Stimulated activated effector memory CD8-positive, alpha-beta T cell treated with anti-CD3 and anti-CD28 coated beads, Interleukin-12 subunit alpha, Interleukin-12 subunit beta, amount 100 ng/mL, for 72 hours (primary cell): ENCODE measurements around the gene CEP250.
A peak's percentile ranks its signal among the peaks of the same experiment; 100 is the strongest.
"Not testable (repeated sequence)": the region's sequence is repeated elsewhere in the genome, so short reads cannot be mapped to it uniquely, and the experiment has no call there.

Experiments used
- ATAC-seq: fragments of 150-1000 bp; cut with Tn5 transposase; 2 replicates; pipeline ENCODE4 v1.10.0; 2021
- DNase-seq, 2 donors: peaks; one replicate each; pipeline ENCODE4 v3.0.0; 2021 to 2022; ENCODE audit warnings: low spot score in 2 of 2
- H3K27ac Mint-ChIP-seq: one replicate; pipeline ENCODE4 v1.8.0; 2022; ENCODE audit warnings: mild to moderate bottlenecking, mixed read lengths
- H3K36me3 Mint-ChIP-seq: one replicate; pipeline ENCODE4 v1.8.0; 2022; ENCODE audit warnings: mild to moderate bottlenecking, mixed read lengths
- H3K4me1 Mint-ChIP-seq: one replicate; pipeline ENCODE4 v1.8.0; 2022; ENCODE audit warnings: mixed read lengths
- H3K4me3 Mint-ChIP-seq: one replicate; pipeline ENCODE4 v1.8.0; 2022; ENCODE audit warnings: mild to moderate bottlenecking, mixed read lengths
- H3K9me3 Mint-ChIP-seq: one replicate; pipeline ENCODE4 v1.8.0; 2022; ENCODE audit warnings: mixed read lengths

The CEP250 gene

DNA sequence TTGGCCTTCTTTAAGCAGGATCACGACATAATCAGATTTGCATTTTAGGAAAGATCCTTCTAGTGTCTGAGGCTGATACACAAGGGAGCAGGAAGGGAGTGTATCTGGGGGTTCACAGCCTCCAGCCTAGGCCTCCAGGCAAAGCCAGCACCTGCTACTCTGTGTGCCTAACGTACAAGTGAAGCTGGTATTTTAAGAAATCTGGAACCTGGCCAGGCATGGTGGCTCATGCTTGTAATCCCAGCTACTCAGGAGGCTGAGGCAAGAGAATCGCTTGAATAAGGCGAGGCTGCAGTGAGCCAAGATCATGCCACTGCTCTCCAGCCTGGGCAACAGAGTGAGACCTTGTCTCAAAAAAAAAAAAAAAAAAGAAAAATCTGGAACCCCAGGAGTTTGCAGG lies 100.1 kb downstream of the CEP250 start:
- not testable (repeated sequence) for H3K27ac Mint-ChIP-seq, H3K9me3 Mint-ChIP-seq, H3K4me1 Mint-ChIP-seq, ATAC-seq, DNase-seq, H3K4me3 Mint-ChIP-seq
- H3K36me3 Mint-ChIP-seq: peaks cover 34% of the 10 kb centered on the region

DNA sequence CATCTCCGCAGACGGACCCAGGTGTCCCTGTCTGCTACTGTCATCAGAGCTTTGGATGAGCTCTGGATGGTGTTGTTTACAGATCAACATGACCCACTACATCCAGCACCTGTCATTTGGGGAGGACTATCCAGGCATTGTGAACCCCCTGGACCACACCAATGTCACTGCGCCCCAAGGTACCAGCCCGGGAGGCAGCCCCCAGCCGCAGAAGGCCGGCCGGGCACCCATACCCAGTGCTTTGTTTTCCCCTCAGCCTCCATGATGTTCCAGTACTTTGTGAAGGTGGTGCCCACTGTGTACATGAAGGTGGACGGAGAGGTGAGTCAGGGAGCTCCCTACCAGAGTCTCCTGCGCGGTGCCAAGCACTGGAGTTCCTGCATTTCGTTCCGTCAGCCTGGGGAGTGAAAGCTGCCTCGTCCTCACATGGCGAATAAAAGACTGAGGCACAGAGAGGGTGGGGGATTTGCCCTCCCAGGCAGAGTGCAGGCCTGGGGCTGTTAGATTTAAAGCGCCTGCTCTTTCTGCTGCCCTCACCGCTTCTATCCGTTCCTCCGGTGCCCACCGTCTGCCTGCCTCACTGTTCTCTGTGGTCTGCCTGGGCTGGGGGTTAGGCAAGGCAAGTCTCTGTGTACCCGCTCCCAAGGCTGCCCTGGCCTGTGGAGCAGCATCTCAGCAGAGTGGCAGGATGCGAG lies 100.7 kb downstream of the CEP250 start:
- no peaks in the 10 kb centered on the region for H3K4me1 Mint-ChIP-seq
- H3K9me3 Mint-ChIP-seq: no peaks in the 10 kb centered on the region
- H3K4me3 Mint-ChIP-seq: no peak overlapping the region
- H3K36me3 Mint-ChIP-seq: peaks cover 34% of the 10 kb centered on the region
- no peak for ATAC-seq
- H3K27ac Mint-ChIP-seq: no peak overlapping the region
- DNase-seq: no peak

DNA sequence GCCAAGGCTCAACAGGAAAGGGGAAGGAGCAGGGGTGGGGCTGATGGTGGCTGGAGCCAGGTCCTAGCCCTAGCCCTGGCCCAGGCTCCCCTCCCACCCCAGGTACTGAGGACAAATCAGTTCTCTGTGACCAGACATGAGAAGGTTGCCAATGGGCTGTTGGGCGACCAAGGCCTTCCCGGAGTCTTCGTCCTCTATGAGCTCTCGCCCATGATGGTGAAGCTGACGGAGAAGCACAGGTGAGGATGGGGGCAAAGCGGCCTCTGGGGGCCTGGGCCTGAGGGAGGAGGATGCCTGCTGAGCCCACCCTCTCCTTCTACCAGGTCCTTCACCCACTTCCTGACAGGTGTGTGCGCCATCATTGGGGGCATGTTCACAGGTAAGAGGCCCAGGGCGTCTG lies 101.5 kb downstream of the CEP250 start:
- Mint-ChIP-seq H3K4me3 (no peak overlapping the region), H3K9me3 (no peaks in the 10 kb centered on the region), H3K4me1 (no peaks in the 10 kb centered on the region), H3K27ac (no peak overlapping the region), H3K36me3 (peaks cover 34% of the 10 kb centered on the region)
- DNase-seq: no peak
- no peak for ATAC-seq

DNA sequence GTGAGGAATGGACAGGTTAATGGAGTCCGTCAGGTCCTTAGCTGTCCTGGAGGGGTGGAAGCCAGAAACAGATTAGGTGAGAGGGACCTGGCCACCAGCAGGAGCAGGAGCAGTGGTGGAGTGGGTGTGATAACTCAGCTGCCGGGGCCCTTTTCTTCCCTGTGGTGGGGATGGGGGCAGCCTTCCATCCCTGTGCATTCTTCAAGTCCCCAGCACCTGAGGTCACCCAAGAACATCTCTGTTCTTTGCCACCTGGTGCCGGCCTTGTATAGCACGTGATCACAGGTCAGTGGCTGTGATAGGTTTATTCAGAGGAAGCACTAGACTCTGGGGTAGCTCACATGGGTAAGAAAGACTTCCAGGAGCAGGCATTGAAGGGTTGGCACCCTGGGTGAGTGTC lies 103.1 kb downstream of the CEP250 start:
- no peaks in the 10 kb centered on the region for H3K9me3 Mint-ChIP-seq
- DNase-seq: no peak
- no peaks in the 10 kb centered on the region for H3K4me1 Mint-ChIP-seq
- no peak overlapping the region for H3K4me3 Mint-ChIP-seq
- peaks cover 34% of the 10 kb centered on the region for H3K36me3 Mint-ChIP-seq
- ATAC-seq: no peak
- H3K27ac Mint-ChIP-seq: peak overlapping the region; percentile 0

DNA sequence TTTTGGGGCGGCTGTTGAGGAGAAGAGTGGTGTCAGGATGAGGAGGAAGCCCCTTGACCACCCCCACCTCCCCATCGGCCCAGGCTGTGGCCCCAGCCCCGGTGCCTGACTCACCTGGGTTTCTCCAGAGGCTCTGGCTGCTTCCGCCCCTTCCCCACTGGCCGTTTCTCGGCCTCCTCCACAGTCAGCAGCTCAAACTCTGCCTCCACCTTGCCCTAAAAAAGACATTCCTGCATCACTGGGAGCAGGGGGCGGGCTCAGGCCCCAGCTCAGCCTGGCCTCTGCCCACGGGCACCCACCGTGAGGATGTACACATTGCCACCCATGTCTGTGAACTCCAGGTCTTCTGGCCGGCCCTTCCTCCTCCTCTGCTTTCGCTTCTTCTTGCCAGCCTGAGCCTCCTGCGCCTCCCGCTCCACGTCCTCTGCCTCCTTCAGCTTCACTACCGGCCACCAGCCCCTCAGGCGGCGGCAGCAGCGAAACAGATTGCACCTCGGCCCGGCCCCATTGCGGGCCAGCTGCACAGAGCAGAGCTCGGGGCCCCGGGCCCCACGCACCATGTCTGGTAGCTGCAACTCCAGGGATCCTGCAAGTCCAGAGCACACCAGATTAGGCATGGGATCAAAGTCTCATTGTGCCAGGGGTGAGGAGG lies 103.8 kb downstream of the CEP250 start:
- ATAC-seq (no peak), DNase-seq (no peak)
- Mint-ChIP-seq H3K27ac (peak overlapping the region; percentile 0), H3K9me3 (no peaks in the 10 kb centered on the region), H3K36me3 (peaks cover 34% of the 10 kb centered on the region), H3K4me3 (no peak overlapping the region), H3K4me1 (no peaks in the 10 kb centered on the region)

DNA sequence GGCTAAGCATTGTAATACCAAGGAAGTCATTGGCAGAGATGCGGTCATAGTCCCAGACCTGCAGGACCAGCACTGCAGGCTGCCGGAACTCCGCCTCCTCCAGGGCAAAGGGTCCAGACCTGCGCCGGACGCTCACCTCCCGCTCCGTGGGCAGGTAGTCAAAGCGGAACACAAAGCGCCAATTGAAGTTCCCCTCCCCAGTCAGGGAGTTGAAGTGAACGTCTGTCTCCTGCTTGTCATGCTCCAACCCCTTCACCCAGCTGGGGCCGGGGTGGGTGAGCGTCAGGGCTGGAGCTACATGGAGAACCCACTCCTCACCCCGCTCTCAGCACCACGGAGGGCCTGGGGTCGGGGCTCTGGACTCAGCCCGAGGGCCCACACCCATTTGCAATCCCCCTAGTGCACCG lies 104.7 kb downstream of the CEP250 start:
- H3K27ac Mint-ChIP-seq: peak overlapping the region; percentile 0
- DNase-seq: no peak
- H3K9me3 Mint-ChIP-seq: no peaks in the 10 kb centered on the region
- peaks cover 24% of the 10 kb centered on the region for H3K36me3 Mint-ChIP-seq
- no peak for ATAC-seq
- H3K4me3 Mint-ChIP-seq: no peak overlapping the region
- H3K4me1 Mint-ChIP-seq: no peaks in the 10 kb centered on the region

DNA sequence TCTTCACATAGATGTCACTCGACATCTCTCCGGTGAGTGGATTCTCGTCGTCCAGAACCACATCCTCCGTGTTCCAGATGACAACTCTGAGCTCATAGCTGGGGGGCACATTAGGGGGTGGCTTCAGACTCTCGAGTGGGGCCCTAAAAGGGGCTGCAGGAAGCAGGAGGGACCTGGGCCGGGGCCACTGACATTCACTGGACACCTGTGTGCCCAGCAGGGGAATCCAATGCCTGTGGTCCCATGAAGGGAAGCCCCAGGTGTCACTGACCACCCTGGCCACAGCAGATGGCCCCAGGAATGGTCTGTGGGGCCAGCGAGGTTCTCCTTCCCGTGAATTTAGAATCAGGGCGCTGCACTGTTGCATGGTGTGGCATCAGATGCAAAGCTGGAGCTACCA lies 105.1 kb downstream of the CEP250 start:
- Mint-ChIP-seq H3K9me3 (no peaks in the 10 kb centered on the region), H3K4me3 (no peak overlapping the region), H3K36me3 (peaks cover 20% of the 10 kb centered on the region), H3K4me1 (no peaks in the 10 kb centered on the region), H3K27ac (no peak overlapping the region)
- ATAC-seq (no peak), DNase-seq (no peak)

DNA sequence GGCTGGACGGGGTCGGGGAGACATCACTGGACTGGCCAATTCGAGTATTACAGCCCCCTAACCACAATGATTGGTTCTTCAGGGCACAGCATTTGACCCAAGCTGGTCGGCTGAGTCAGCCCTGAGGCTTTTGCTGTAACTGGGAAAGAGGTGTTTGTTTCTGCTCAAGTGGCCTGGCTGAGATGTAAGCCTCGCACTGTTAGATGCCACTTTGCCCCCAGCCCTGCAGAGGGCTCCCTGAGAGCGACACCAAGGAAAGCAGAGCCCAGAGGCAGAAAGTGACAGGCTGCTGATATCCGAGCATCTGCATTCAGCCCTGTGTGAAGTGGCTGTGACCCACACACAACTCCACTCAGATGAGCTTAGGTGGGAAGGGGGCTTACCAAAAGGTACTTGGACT lies 105.9 kb downstream of the CEP250 start:
- DNase-seq (no peak), ATAC-seq (peak; percentile 60)
- Mint-ChIP-seq H3K36me3 (peaks cover 13% of the 10 kb centered on the region), H3K4me1 (no peaks in the 10 kb centered on the region), H3K9me3 (no peaks in the 10 kb centered on the region), H3K4me3 (no peak overlapping the region), H3K27ac (no peak overlapping the region)

DNA sequence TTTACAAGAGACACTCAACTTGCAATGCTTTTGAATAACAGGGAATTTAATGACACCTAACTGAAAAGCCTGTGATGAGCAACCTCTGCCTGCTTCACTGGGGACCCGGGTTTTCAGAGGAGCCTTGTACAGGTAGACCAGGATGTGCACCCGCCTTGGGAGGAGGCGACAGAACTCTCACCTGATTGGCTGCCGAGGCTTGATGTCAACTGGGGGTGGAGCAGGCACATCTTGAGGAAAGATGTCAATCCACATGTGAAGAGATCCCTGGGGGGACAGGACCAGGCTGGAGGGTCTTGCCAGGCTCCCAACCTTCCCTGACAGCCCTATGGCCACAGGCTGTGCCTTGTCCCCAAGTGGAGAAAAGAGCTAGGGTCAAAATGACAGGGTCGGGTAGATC lies 106.3 kb downstream of the CEP250 start:
- no peak overlapping the region for H3K4me3 Mint-ChIP-seq
- H3K36me3 Mint-ChIP-seq: peaks cover 9% of the 10 kb centered on the region
- ATAC-seq: no peak
- H3K27ac Mint-ChIP-seq: no peak overlapping the region
- H3K9me3 Mint-ChIP-seq: no peaks in the 10 kb centered on the region
- H3K4me1 Mint-ChIP-seq: no peaks in the 10 kb centered on the region
- no peak for DNase-seq

DNA sequence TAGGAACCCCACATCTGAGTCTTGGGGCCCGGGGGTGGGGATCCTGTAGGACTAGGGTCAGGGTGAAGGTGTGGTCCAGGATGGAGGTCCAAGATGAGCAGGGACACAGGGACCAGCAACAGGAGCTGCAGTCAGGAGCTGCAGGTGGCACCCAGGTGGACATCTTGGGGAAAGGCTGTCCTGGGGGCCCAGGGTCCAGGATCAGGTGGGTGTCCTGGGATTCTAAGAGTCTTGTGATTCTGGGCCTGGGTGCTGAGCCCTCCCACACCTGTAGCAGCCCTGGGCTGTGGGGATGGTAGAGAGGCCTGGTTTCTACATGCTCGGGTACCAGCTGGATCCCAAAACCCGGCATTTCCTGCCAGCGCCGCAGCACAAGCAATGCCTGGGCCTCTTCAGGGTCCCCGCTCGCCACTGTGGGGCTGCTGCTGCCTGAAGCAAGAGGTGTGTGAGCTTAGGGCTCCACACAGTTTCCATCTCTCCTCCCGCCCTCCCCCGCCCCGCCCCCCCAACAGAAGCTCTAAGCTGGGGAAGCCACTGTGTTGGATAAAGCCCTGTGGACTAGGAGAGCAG lies 107.2 kb downstream of the CEP250 start:
- H3K27ac Mint-ChIP-seq: no peak overlapping the region
- H3K36me3 Mint-ChIP-seq: peaks cover 5% of the 10 kb centered on the region
- no peak overlapping the region for H3K4me3 Mint-ChIP-seq
- H3K4me1 Mint-ChIP-seq: no peaks in the 10 kb centered on the region
- DNase-seq (no peak), ATAC-seq (no peak)
- no peaks in the 10 kb centered on the region for H3K9me3 Mint-ChIP-seq

DNA sequence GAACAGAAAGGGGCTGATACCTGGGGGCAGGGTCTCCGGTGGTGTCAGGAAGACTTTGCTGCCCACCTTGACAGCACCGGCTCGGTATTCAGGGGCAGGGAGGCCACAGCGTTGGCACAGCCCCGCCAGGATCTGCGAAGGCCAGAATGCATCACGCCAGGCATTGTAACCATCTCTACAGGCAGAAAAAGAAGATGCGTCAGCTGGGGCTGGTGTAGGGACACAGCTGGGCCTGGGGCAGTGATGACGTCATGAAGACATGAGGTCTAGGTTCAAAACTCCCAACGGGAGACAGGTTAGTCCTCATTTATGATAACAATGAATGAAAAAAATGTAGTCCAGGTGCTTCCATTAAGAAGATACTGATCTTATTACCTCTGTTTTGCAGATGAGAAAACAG lies 108.4 kb downstream of the CEP250 start:
- H3K4me1 Mint-ChIP-seq: no peaks in the 10 kb centered on the region
- DNase-seq (no peak), ATAC-seq (no peak)
- no peaks in the 10 kb centered on the region for H3K9me3 Mint-ChIP-seq
- no peak overlapping the region for H3K4me3 Mint-ChIP-seq
- H3K36me3 Mint-ChIP-seq: no peaks in the 10 kb centered on the region
- no peak overlapping the region for H3K27ac Mint-ChIP-seq

DNA sequence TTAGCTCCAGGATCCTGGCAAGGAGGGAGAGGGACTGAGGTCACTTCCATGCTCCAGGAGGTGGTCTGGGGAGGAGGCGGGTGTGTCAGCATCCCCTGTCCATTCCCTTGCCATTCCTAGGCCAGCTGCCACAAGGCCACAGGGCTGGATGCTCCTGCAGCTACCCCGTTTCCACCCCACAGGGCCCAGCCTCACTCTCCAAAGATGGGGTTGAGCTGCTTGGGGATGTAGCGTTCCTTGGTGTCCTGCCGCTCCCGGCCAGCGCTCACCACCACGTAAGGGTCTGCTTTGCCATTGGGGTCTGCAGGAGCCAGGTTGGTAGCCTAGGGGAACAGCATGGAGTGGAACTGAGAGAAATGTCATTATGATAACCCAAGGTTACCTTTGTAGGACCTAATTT lies 109.5 kb downstream of the CEP250 start:
- no peaks in the 10 kb centered on the region for H3K9me3 Mint-ChIP-seq
- DNase-seq: no peak
- no peak overlapping the region for H3K27ac Mint-ChIP-seq
- H3K4me1 Mint-ChIP-seq: no peaks in the 10 kb centered on the region
- no peak overlapping the region for H3K4me3 Mint-ChIP-seq
- no peaks in the 10 kb centered on the region for H3K36me3 Mint-ChIP-seq
- ATAC-seq: no peak

DNA sequence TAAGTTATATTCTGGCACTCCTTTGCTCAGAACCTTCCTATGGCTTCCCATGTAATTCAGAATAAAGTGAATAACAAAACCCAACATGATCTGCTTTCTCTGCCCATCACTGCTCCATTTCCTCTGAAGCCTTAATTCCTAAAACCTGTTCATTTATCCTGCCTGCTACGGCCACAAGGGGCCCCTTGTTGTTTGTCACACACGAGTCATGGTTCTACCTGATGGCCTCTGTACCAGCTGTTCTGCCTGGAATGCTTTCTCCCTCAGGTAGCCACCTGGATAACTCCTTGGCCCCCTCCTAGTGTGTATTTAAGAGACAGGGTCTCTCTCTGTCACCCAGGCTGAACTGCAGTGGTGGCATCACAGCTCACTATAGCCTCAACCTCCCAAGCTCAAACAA lies 113.2 kb downstream of the CEP250 start:
- H3K4me3 Mint-ChIP-seq: no peak overlapping the region
- ATAC-seq (peak; percentile 46), DNase-seq (no peak)
- H3K36me3 Mint-ChIP-seq: no peaks in the 10 kb centered on the region
- no peak overlapping the region for H3K27ac Mint-ChIP-seq
- peaks cover 4% of the 10 kb centered on the region for H3K9me3 Mint-ChIP-seq
- no peaks in the 10 kb centered on the region for H3K4me1 Mint-ChIP-seq
